ENCODE measurements around the gene ING5. TPM values are rescaled to one million over a fixed set of nuclear protein-coding genes. Genes with fewer than 3 reads are reported as not detected.
"Not testable (repeated sequence)": the region's sequence is repeated elsewhere in the genome, so short reads cannot be mapped to it uniquely, and the experiment has no call there.

The ING5 gene
- total and polyA plus RNA-seq, 8 donors = 14.1 to 63.9 (median 22.3) TPM

- intact Hi-C loops (cut with DNase I) = no loop called here
- peak in 1 of 6 donors; percentile 56 for DNase-seq
- 92 to 95% methylated on average over 13 to 18 of the region's 18 CpGs for WGBS, 2 donors
Observed at GRCh38 chr2:241755166-241755565, 53.3 kb downstream of the ING5 start.

GRCh38 chr2:241755777-241756176 is 53.9 kb downstream of the ING5 start:
- ATAC-seq (no peak), FAIRE-seq (no peak), DNase-seq (no peak)
- WGBS, 2 donors = 96 to 98% methylated on average over 27 of the region's 27 CpGs
- H3K36me3 ChIP-seq = peaks cover 0 to 9% (median 0%) of the 10 kb centered on the region in 3 donors
- no peaks in the 10 kb centered on the region for H3K4me1 ChIP-seq
- no peak for TF ChIP-seq CTCF (IDR thresholded peaks at IDR 0.05)
- H3K27me3 ChIP-seq = no peaks in the 10 kb centered on the region
- no peak overlapping the region for H3K4me3 ChIP-seq
- intact Hi-C loops (cut with DNase I) = no loop called here
- H3K27ac ChIP-seq = no peak overlapping the region
- no peaks in the 10 kb centered on the region for H3K9me3 ChIP-seq

More at GRCh38 chr2:241755166-241755565, 53.3 kb downstream of the ING5 start:
- Histone ChIP-seq H3K27me3 (no peaks in the 10 kb centered on the region), H3K27ac (no peak overlapping the region), H3K9me3 (no peaks in the 10 kb centered on the region), H3K36me3 (peaks cover 0 to 9% (median 0%) of the 10 kb centered on the region in 3 donors), H3K4me3 (no peak overlapping the region), H3K4me1 (no peaks in the 10 kb centered on the region)
- TF ChIP-seq CTCF (IDR thresholded peaks at IDR 0.05) = no peak
- FAIRE-seq (no peak), ATAC-seq (no peak)

- Histone ChIP-seq H3K36me3 (peaks cover 0 to 9% (median 0%) of the 10 kb centered on the region in 3 donors), H3K4me3 (no peak overlapping the region), H3K27me3 (no peaks in the 10 kb centered on the region), H3K27ac (no peak overlapping the region), H3K9me3 (no peaks in the 10 kb centered on the region), H3K4me1 (no peaks in the 10 kb centered on the region)
- ATAC-seq (no peak), DNase-seq (peak in 1 of 6 donors; percentile 25), FAIRE-seq (no peak)
- TF ChIP-seq CTCF (IDR thresholded peaks at IDR 0.05) = no peak
- intact Hi-C loops (cut with DNase I) = no loop called here
- WGBS, 2 donors = 84 to 88% methylated on average over 20 of the region's 20 CpGs
Observed at GRCh38 chr2:241759067-241759807, 57.4 kb downstream of the ING5 start.

GRCh38 chr2:241759893-241760292 is 58.1 kb downstream of the ING5 start:
- H3K27ac ChIP-seq; H3K9me3 ChIP-seq; H3K27me3 ChIP-seq; H3K4me1 ChIP-seq; H3K36me3 ChIP-seq; FAIRE-seq; H3K4me3 ChIP-seq; ATAC-seq; intact Hi-C loops (cut with DNase I): not testable (repeated sequence)
- WGBS, 2 donors = 96% methylated on average over 7 to 11 of the region's 16 CpGs
- DNase-seq = peak in 1 of 6 donors; percentile 16

- no peak overlapping the region for H3K27ac ChIP-seq
- no peaks in the 10 kb centered on the region for H3K4me1 ChIP-seq
- 97% methylated on average over 15 to 17 of the region's 17 CpGs for WGBS, 2 donors
- H3K27me3 ChIP-seq = no peaks in the 10 kb centered on the region
- intact Hi-C loops (cut with DNase I) = no loop called here
- peaks cover 0 to 8% (median 0%) of the 10 kb centered on the region in 3 donors for H3K36me3 ChIP-seq
- H3K9me3 ChIP-seq = no peaks in the 10 kb centered on the region
- FAIRE-seq (no peak), ATAC-seq (no peak), DNase-seq (peak in 1 of 6 donors; percentile 17)
- TF ChIP-seq CTCF (IDR thresholded peaks at IDR 0.05) = no peak
- no peak overlapping the region for H3K4me3 ChIP-seq
Observed at GRCh38 chr2:241760301-241760771, 58.5 kb downstream of the ING5 start.

Data from pancreas (tissue), 10 donors.